Bladder microvascular endothelial cell (primary cell): ENCODE data around the gene UBR2. TPM values are rescaled to one million over a fixed set of nuclear protein-coding genes. Genes with fewer than 3 reads are reported as not detected.

Experiments used
- total RNA-seq: library from RNA; depleted of rRNA; stranded (reverse); fragments of >200 nt; gene quantifications from 2 replicates; pipeline ENCODE4 v1.2.3, GENCODE V29; 2014

Gene UBR2
- 17.3 and 35.7 TPM in 2 replicates for total RNA-seq

DNA sequence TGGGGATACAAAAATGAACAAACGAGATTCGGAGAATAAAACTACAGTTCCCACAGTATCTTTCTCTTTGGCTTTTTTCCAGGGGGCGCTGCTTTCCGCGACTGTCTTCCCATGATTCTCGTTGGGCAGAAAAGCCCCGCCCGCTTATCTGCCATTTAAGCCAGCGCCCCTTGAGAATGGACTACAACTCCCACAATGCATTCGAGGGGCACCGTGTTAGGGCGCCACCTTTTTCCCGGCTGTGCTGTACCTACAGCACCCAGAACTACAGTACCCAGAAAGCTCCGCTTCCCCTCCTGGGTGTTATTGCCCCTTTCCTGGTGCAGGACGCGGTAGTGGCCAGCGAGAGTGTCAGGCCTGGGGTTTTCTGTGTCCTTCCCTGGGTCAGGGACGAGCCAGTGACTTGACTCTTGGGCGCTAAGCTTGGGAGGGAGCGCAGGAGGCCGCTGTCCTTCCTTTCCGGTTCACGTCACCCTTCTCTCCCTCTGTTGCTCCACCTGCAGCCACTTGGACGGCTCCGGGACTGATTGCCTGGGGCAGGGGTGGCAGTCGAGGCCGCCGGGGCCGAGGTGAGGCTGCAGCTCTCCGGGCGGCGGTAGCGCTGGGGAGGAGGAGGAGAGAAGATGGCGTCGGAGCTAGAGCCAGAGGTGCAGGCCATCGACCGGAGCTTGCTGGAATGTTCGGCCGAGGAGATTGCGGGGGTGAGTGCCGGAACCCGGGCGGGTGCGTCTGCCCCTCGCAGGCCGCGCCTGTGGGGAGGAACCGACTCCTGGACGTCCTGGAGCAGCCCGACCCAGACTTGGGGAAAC lies at the start of gene UBR2:
TSS of gene UBR2 (plus strand) at position 333 of the 809 bp plus-strand sequence. CDS start at position 624, 291 bp downstream.

DNA sequence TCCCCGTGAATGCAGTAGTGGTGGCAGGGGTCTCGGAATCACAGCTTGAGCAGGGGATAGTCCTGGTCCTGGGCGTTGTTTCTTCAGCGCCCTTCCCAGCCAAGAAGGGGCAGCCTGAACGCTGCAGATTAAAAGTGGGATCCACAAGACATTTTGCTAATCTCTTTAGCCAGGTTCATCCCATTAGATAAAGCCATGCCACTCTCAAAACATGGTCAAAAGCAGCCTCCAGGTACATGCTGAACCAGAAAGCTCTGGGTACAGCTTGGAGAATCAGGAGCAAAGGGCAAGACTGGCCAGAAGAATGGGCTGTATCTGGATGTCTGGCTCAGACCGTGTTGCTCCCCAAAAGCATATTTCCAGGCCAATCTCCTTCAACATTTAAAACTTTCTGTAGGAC lies 158.7 kb downstream of the UBR2 start, which contains the start of gene PRPH2:
TSS of gene PRPH2 (minus strand) at position 101 of the 400 bp plus-strand sequence. CDS start 263 bp downstream, outside the sequence.

Other genes starting within 250 kb of the UBR2 start
- under 0.01 and 0.06 TPM in 2 replicates for gene TRERF1, start 112.1 kb upstream of the UBR2 start, total RNA-seq
- 0.49 and 1.1 TPM in 2 replicates for gene PRPH2, start 158.6 kb downstream of the UBR2 start, total RNA-seq
- gene TBCC, start 182.1 kb downstream of the UBR2 start, total RNA-seq = 32.5 and 35.1 TPM in 2 replicates
- gene BICRAL, start 218.0 kb downstream of the UBR2 start, total RNA-seq = 2.4 and 6.3 TPM in 2 replicates